ENCODE results near the gene PPFIA1.
"Not testable (repeated sequence)": the region's sequence is repeated elsewhere in the genome, so short reads cannot be mapped to it uniquely, and the experiment has no call there.

PPFIA1 gene

DNA sequence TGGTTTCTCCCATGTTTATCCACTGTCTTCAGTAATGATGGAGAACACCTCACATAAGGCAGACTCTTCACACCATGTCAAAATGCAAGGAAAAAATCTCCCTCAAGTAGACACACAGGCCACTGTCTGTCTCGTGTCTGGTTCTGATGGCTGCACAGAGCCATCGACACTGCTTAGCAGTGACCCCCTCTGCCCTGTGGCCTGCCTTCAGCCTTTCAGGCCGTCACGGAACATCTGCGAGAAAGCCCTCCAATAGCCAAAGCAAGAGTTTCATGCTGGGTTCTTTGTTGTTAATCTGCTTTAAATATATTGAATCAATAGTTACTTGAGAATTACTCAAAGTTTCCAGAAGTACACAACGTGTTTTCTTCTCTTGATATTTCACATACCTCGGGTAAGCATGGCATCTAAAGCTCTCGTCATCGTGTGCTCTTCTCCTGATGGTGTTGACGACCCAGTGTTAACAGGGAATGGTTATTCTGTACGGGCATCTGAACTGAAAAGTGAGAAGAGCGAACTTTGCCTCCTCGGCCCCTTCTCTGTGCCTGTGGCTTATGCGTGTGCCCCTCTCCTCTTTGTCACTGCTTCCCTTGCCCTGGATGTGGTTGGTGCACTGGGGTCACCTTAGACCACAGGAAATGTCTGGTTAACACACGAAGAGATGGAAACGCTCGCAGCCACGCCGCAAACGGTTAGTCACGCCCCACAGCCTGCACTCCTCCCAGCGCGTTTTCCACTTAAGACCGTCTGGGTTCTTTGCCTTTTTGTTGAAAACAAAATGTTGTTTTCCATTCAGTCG is 94.5 kb downstream of the PPFIA1 start:
- DNase-seq = peak; percentile 60

DNA sequence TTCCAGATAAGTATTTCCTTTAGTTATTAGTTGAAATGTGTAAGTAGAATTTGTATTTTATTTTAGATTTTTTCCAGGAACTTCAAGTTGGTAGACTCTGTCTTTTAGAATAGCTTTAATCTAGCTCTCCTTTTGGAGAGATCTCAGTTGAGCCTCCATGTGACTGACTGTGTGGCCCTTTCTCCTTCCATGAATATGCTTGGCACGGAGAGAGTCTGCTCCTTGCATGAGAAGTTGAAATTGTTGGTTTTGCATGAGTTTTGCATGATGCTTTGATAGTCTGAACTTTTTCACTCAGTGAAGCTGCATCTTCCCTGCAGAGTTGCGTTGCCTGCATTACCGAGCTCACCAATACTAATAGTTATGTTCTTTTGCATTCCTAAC is 95.0 kb downstream of the PPFIA1 start:
- no peak for DNase-seq

DNA sequence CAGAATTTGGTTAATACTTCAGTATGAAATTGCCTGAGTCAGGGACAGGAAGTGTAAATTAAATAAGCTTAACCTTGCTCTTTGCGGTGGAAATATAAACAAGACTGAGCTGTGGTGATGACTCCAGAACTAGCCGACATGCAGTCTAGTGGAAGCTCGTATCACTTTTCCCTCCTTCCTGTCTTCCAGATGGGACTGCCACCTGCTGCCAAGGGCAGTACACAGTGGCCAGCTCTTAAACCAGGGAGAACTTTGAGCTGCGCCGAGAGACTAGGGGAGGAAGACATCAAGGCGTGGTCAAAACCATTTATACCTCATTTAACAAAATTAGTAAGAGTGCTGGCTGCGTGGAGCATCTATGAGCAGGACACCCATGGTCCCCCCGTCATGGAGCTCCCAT is 96.6 kb downstream of the PPFIA1 start:
- no peak for DNase-seq

DNA sequence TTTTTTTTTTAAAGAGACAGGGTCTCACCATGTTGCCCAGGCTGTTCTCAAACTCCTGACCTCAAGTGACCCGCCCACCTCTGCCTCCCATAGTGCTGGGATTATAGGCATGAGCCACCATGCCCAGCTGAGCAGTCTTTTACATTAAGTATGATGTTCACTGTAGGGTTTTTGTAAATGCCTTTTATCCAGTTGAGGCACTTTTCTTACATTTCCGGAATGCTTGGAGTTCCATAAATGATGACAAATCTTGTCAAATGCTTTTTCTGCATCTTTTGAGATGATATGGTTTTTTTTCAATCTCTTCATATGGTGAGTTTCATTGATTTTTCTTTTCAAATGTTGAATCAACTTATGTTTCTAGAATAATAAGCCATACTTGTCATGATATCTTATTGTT is 98.5 kb downstream of the PPFIA1 start:
- no peak for DNase-seq

DNA sequence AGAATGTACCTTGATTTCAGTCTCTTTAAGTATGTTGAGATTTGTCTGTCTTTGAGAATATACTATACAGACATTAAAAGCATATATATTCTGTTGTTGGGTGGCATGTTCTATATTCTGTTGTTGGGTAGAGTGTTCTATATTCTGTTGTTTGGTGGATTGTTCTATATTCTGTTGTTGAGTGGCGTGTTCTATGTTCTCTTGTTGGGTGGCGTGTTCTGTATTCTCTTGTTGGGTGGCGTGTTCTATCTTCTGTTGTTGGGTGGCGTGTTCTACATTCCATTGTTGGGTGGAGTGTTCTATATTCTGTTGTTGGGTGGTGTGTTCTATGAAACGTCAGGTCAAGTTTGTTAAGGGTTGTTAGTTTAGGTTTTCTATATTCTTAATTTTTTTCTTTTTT is 100.8 kb downstream of the PPFIA1 start:
- no peak for DNase-seq

DNA sequence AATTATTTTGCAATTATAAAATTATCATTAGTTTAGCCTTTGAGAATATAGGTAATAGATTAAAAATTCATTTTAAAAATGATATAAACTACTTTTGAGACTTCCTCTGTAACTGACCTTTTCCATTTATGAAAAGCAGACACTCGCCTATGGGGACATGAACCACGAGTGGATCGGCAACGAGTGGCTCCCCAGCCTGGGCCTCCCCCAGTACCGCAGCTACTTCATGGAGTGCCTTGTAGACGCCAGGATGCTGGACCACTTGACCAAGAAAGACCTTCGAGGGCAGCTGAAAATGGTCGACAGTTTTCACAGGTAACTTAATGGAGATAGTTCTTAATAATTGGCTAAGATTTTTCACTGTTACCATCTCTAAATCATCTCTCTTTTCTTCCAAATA is 101.6 kb downstream of the PPFIA1 start:
- DNase-seq = no peak

DNA sequence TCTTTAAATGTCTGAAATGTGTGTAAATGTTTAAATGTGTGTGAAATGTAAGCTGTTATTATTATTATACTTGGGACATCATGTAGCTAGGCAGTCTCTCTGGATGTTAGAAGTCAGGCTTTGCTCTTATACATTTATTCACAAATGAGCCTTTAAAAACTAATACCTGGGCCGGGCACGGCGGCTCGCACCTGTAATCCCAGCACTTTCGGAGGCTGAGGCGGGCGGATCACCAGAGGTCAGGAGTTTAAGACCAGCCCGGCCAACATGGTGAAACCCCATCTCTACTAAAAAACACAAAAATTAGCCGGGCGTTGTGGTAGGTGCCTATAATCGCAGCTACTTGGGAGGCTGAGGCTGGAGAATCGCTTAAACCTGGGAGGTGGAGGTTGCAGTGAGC is 106.1 kb downstream of the PPFIA1 start:
- DNase-seq = no peak

DNA sequence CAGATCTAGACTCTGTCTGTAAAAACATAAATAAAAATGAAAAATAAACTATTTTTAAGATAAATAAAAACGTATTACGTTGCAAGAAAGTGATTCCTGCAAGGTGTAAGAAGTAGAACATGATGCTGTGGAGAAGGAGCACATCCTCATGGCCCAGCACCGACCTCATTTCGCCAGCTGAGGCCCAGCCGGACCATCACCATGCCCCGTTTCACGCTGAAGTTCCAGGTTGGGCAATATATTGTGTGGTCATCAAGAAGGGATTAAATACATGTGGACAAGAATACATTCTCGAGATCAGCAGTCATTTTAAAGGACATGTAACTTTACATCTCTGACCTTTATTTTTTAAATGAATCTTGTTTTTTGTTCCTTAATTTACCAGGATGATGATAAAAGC is 107.2 kb downstream of the PPFIA1 start:
- DNase-seq = no peak

DNA sequence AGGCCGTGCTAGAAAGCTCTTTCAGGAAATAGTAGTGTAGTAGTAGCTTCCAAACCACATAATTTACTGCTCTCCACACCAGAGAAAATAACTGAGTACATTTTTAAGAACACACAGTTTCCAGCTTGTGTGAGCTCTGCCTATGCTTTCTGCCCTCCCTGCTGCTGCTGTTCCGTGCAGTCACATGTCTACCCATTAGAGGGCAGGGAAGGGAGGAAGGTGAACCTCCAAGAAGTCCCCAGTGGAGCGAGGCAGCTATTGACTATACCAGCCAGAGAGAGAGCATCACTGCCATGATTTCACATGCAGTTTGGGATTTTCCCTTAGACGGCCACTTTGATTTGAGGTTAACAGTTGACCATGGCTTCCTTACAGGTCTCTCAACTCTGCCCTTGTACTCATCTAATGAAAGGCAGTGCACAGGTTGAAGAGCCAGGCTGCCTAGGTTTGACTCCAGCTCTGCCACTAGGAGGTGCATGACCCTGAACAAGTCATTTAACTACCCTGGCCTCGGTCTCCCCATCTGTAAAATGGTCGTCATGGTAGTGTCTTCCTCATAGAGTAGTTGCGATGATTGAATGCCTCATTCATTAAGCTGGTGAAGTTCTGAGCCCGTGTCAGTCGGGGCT is 108.1 kb downstream of the PPFIA1 start:
- no peak for DNase-seq

DNA sequence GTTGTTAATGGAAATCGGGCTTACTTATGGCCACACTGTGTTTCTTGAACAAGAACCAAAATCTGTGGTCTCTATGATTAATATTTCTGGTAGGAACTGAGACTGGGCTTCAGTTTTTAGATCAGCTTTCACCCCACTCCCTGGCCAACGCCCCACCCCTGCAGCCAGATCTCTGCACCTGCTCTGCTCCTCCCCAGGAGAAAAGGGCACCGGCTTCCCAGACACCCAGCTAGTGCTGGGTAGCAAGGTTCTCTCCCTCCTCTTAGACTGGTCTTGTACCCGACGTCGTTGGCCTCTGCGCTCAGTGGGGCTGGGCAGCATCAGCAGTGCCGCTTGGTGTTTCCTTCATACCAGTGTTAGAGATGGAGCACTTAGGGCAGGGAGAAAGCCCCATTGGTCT is 110.9 kb downstream of the PPFIA1 start:
- no peak for DNase-seq

DNA sequence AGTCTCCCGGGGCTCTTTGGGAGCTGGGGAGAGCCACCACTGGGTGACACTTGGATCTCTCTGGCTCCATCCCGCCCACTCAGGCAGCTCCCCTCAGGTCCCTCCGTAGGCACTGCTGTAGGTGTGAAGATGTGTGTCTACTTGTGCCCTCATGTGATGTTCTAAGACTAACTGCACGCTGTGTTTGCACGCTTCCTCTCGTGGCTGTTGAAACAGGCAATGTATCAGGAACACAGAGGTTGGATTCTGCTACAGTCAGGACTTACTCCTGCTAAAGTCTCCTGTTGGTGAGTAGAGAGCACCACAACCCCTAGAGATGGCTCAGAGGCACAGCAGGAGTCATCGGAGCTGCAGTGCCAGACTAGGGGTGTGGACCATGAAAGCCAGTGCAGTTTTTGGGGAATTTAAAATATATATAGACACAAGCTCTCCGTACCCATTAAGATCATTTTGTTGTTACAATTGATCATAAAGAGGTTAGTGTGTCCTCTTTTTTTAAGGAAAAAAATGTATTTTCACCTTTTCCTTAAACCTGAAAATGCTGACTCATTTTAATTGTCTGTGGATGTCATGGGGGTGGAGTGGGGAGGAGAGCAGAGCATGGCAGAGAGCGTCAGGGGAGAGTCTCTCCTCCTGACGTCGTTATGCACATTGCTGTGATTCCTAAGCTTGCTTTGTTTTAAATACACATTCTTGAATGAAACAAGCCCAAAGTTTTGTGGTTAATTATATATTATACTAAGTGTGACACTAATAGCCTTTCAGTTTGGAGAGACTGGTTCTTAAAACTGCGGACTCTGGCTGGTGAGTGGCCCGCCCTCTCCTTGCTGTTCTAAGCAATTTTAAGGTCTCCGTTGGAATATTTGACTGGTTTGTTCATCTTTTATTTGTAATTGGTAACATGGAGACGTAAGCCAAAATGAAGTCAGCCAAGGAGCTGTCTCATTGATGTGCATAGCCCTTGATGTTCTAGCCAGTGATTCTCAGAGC is 111.7 kb downstream of the PPFIA1 start:
- no peak for DNase-seq

DNA sequence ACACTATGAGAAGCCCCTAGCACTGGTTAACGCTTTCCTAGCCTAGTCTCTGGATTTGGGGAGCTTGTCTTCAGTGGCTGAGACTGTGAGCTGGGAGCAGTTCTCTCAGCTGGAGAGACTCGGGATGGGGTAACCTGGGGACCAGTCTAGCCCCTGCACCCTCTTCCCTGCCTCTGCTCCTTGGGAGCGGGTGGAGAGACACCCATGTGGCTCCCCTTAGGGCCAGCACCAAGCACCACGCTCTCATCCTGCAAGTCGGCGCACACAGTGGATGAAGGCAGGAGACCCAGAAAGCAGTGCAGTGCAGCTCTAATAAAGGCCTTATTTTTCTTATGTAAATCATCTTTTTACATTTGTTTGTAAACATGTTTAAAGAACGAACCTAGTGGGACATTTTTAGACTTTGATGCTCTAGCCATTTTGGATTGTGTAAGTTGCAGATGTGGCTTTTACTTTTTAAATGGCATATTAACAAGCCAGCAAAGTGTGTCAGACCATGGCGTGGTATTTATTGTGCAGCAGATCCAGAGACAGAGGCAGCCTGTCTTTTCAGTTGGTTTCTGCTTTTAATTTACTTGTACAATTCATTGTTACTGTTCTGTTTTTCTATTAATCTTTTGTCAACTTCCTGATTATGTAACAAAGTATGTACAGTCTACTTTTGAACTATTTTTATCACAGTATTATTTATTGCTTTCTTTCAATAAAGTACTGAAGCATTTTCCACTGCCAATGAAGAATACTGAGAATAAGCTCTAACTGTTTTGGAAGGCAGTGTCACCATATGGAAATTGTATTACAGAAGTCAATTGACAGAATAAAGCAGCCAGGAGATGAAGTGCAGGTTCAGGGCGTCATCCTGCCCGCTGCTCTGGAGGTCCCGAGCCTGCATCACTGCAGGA is 113.4 kb downstream of the PPFIA1 start:
- no peak for DNase-seq

DNA sequence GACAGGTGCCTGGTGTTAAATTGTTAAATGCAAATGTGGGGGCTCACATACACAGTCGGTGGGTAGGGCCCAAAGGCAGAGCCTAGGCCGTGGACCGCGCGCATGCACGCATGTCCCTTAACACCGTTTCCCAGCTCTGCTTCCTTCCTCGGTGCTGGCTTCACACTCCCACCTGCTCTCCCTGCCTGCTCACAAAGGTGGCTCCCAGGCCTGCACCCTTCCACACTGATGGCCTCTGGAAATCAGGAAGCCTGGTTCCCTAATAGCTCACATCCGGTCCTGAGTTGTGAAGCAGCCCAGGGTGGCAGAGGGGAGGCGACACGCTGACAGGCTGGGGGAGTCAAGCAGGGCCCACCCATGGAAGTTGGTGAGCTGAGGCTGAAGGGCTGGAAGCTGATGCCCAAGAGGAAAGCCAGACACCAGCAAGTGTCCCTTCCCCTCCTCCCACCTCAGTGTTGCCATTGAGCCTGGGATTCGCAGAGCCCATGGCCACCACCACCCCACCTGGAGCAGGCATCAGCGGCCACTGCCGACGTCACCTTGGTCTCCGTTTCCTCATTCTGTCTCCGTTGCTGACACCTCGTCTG is 114.2 kb downstream of the PPFIA1 start:
- DNase-seq = no peak

DNA sequence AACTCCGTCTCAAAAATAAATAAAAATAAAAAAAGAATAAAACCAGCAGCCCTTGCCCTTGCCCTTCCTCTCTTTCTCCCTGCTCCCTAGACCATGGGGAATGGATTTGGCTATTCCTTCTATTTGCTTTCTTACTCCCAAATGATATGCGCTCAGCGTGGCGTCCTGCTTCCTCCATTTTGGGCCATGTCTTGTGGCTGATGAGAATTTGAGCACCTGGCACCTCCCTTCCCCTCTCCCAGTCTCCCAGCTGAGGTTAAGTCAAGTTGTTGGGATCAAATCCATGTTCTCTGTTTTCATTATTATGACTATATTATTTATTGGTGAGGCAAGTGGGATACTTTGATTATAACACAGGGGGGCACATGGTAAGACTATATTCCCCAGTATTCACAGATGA is 117.1 kb downstream of the PPFIA1 start:
- no peak for DNase-seq

DNA sequence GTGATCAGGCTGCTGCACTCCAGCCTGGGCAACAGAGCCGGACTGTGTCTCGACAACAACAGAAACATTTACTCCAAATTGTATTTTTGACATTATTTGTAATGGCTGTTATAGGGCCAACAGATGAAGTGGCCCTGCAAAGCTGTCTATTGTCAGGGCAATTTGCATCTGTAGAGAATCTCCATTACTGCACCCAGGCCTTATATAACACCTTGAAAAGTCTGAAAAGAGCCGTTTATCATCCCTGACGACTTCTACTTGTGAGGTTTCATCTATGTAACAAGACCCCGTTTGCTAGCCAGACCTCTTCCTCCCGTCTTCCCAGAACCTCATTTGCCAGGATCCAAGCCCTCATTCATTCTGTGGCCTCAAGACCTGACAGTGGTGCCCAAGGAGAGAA is 118.7 kb downstream of the PPFIA1 start:
- no peak for DNase-seq

DNA sequence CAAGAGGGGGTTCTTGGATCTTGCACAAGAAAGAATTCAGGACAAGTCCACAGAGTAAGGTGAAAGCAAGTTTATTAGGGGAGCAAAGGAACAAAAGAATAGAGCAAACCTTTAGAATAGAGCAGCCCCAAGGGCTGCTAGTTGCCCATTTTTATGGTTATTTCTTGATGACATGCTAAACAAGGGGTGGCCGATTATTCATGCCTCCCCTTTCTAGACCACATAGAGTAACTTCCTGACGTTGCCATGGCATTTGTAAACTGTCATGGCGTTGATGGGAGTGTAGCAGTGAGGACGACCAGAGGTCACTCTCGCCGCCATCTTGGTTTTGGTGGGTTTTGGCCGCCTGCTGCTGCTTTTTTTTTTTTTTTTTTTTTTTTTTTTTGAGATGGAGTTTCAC is 120.4 kb downstream of the PPFIA1 start:
- DNase-seq = not testable (repeated sequence)

DNA sequence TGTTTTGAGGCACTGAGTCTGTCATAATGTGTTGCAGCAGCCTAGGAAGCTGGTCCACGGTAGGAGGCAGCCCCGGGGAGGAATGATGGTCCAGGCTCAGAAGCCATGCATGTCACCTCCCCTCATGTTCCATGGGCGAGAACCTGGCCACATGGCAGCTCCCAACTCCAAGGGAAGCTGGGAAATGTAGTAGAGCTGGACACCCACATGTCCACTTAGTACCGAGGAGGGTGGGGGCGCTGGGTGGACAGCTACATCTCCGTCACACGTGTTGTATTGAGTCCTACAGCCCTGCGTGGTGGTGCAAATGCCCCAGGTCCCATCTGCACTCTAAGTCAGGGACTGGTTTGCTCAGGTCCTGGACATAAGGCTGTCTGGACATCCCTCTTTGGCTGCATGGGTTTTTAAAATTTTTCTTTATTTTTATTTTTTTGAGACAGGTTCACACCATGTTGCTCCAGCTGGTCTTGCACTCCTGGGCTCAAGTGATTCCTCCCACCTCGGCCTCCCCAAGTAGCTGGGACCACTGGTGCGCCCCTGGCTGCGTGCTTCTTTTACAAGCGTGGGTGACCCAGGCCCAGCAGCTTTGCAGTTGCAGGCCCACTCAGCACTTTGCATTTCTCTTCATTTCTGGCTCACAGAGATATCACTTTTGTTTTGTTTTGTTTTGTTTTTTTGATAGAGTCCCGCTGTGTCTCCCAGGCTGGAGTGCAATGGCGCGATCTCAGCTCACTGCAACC is 123.9 kb downstream of the PPFIA1 start:
- DNase-seq = no peak

DNA sequence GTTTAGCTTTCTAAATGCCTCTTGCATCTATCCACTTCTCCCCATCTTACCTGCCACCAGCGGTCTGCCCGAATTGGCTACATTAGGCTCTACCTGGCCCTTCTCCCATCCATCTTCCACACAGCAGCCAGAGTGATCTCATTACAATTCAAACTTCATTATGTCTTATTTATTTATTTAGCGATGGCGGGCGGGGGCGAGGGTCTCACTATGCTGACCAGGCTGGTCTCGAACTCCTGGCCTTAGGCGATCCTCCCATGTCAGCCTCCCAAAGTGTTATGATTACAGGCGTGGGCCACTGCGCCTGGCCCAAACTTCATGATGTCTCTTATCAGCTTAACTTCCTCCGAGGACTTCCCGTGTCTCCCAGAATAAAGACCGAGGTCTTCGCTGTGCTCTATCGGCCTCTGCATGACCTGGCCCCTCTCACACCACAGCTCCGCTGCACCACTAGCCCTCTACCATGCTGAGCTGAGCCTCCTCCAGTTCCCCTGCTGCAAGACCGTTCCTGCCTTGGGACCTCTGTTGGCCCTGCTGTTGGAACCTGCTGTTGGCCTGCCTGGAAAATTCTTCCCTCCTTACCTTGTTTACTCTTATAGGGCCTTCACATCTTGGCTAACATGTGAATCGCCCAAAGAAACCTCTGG is 127.0 kb downstream of the PPFIA1 start:
- peak; percentile 21 for DNase-seq

DNA sequence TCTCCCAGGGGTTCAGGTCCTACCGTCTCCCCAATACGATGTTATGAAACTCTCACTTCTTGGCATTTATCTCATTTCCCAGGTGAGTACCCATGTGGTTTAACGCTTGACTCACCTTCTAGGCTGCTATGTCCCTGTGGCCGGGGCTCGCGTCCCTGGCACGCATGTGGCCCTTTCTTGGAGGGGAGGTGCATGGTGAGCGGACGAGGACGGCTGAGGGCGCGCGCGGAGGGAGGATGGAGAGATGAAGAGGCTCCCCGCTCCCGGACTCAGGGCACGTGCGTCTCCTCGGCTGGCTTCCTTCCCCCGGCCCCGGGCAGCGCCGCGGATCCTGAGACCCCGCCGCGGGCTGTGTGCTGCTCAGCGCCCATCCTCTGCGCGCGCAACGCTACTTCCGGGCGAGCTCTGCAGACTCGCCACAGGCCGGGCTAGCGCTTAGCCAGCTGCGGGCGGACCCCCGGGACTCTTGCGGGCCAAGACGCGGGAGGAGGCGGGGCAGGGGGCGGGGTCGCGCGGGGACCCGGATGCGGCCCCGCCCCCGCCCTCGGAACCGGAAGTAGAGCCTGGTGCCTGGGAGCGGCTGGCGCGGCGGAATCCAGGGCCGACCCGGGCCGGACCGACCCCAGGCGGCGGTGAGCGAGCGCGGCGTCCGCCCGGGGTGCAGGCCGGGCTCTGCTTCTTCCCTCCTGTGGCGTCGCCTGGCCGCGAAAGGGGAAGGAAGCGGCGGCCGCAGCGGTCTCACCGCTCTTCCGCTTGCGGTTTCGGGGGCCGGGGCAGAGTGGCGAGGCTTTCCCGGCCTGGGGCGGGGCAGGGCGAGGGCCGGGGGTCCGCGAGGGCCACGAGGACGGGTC is 127.7 kb downstream of the PPFIA1 start, which contains the start of gene CTTN:
Gene CTTN (plus strand): TSS at position 547 of the 851 bp plus-strand sequence. CDS start 8,769 bp downstream, outside the sequence.
- DNase-seq = peak; percentile 71
